PFSK-1 (cell line): ENCODE results near the gene ZBTB25.

Experiments
- FOXP2 ChIP-seq: optimal IDR thresholded peaks from 2 replicates; pipeline ENCODE3; 2011; ENCODE audit warnings: borderline replicate concordance, control low read depth, inconsistent platforms; ENCODE audit not compliant: insufficient read depth; ENCODE audit errors: extremely low read length, extremely low read depth
- POLR2AphosphoS5 ChIP-seq: IDR thresholded peaks from 2 replicates; pipeline ENCODE4 v1.6.1; 2012; ENCODE audit warnings: low read depth, mild to moderate bottlenecking, control low read depth, low read length, moderate library complexity
- REST ChIP-seq, 2 experiments: IDR thresholded peaks; 2 replicates each; pipeline versions ENCODE4 v1.6.1 to v1.8.0; 2011 to 2012; ENCODE audit warnings: low read depth in 2 of 2, low read length in 2 of 2, control low read depth in 1 of 2, inconsistent platforms in 1 of 2, mild to moderate bottlenecking in 1 of 2, moderate library complexity in 1 of 2; ENCODE audit not compliant: insufficient read depth in 1 of 2
- SIN3A ChIP-seq: IDR thresholded peaks from 2 replicates; pipeline ENCODE4 v1.6.1; 2012; ENCODE audit warnings: mild to moderate bottlenecking, low read length, moderate library complexity, borderline replicate concordance; ENCODE audit not compliant: insufficient read depth
- TAF1 ChIP-seq: IDR thresholded peaks from 2 replicates; pipeline ENCODE4 v1.6.1; 2012; ENCODE audit warnings: low read length, control low read depth, borderline replicate concordance; ENCODE audit not compliant: insufficient read depth

ZBTB25 gene

GRCh38 chr14:64544607-64545312, 41.1 kb upstream of the ZBTB25 start:
- TF ChIP-seq TAF1 (no peak), FOXP2 (no peak), REST (IDR thresholded peaks at IDR 0.05; ENCODE audit: insufficient read depth in 1 of 2, low read depth in 2 of 2, low read length in 2 of 2) (no peak), POLR2AphosphoS5 (no peak), SIN3A (no peak)

- TF ChIP-seq REST (IDR thresholded peaks at IDR 0.05; ENCODE audit: insufficient read depth in 1 of 2, low read depth in 2 of 2, low read length in 2 of 2) (no peak), POLR2AphosphoS5 (no peak), FOXP2 (no peak), SIN3A (no peak), TAF1 (no peak)
These were observed 39.2 kb upstream of the ZBTB25 start for GRCh38 chr14:64542836-64543201.

GRCh38 chr14:64541972-64542835, 38.6 kb upstream of the ZBTB25 start:
- TF ChIP-seq POLR2AphosphoS5, result no peak
- TF ChIP-seq FOXP2, result no peak
- no peak for TF ChIP-seq REST (IDR thresholded peaks at IDR 0.05; ENCODE audit: insufficient read depth in 1 of 2, low read depth in 2 of 2, low read length in 2 of 2)
- TF ChIP-seq SIN3A, result no peak
- no peak for TF ChIP-seq TAF1

- TF ChIP-seq SIN3A (no peak), REST (IDR thresholded peaks at IDR 0.05; ENCODE audit: insufficient read depth in 1 of 2, low read depth in 2 of 2, low read length in 2 of 2) (no peak), FOXP2 (no peak), POLR2AphosphoS5 (no peak)
These were observed 37.8 kb upstream of the ZBTB25 start for GRCh38 chr14:64541261-64541971.
